Fibroblast of upper back skin (primary cell): ENCODE data around the gene TGFB2.

Source experiments
- DNase-seq: peaks from one replicate; pipeline ENCODE4 v3.0.0-alpha.2; 2013

TGFB2 gene

DNA sequence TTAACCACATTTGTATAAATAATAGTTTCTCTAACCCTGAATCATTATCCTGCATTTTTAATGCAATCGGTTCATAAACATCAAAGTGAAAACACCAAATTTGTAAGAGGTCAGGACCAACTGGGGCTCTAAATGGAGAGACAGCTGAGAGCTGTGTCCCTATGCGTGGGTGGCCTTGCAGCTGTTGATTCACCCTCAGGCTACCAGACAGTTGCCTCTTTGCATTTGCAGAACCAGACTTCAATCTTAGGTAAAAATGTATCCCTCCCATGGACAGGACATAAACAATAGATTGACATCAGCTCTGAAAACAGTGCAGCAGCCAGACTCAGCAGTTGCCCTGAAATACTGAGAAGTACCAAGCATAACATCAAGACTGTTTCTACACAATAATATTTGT lies 8.8 kb upstream of the TGFB2 start:
- DNase-seq: no peak

- DNase-seq: peak; percentile 44
Observed at GRCh38 chr1:218339267-218339831, 5.8 kb upstream of the TGFB2 start.

DNA sequence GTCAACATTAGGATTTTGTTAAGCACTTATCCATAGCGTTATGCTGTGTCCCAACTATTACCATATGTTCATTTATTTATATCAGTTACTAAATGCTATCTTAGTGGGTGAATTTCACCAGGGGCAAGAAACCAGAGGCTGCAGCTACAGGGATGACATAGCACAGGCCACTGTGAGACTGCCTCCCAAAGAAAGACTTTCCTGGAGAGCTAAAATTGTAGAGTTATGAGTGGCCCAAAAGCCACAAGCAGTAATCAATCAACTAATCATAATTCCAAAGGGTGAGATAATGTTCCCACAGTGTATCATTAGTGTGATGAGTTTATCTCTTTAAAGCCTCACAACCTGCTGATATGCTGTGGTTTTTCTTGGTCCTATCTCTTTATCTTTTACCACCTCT lies 3.8 kb upstream of the TGFB2 start:
- no peak for DNase-seq

DNA sequence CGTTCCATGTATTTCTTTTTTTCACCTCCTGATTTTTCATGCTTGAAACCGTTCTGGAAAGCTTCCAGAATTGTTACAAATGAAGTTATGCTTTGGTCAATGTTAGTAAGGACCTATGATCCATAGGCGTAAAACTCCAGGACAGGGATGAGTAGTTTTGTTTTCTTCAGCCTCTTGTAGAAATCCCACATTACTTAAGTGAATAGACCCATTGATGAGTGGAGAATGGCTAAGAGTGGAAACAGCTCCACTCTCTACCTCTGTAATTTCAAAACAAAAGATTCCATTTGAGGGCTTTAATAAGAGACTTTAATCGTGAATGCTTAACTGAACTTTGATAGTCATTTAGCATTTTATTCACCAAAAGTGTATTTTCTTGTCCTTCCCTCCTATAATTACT lies 3.0 kb upstream of the TGFB2 start:
- no peak for DNase-seq

DNA sequence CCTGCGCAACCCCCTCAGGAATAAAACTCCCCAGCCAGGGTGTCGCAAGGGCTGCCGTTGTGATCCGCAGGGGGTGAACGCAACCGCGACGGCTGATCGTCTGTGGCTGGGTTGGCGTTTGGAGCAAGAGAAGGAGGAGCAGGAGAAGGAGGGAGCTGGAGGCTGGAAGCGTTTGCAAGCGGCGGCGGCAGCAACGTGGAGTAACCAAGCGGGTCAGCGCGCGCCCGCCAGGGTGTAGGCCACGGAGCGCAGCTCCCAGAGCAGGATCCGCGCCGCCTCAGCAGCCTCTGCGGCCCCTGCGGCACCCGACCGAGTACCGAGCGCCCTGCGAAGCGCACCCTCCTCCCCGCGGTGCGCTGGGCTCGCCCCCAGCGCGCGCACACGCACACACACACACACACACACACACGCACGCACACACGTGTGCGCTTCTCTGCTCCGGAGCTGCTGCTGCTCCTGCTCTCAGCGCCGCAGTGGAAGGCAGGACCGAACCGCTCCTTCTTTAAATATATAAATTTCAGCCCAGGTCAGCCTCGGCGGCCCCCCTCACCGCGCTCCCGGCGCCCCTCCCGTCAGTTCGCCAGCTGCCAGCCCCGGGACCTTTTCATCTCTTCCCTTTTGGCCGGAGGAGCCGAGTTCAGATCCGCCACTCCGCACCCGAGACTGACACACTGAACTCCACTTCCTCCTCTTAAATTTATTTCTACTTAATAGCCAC lies 696 bp downstream of the TGFB2 start:
- DNase-seq: peak; percentile 72

DNA sequence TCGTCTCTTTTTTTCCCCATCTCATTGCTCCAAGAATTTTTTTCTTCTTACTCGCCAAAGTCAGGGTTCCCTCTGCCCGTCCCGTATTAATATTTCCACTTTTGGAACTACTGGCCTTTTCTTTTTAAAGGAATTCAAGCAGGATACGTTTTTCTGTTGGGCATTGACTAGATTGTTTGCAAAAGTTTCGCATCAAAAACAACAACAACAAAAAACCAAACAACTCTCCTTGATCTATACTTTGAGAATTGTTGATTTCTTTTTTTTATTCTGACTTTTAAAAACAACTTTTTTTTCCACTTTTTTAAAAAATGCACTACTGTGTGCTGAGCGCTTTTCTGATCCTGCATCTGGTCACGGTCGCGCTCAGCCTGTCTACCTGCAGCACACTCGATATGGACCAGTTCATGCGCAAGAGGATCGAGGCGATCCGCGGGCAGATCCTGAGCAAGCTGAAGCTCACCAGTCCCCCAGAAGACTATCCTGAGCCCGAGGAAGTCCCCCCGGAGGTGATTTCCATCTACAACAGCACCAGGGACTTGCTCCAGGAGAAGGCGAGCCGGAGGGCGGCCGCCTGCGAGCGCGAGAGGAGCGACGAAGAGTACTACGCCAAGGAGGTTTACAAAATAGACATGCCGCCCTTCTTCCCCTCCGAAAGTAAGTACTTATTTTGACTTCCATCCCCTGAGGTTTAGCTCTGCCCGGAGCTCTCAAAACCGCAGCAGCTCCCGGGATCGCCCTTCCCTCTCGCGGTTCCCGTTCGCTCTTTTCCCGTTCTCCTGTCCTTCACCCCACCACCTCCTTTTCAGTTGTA lies 1.5 kb downstream of the TGFB2 start:
- no peak for DNase-seq

- DNase-seq: no peak
Observed at GRCh38 chr1:218347336-218347722, 2.2 kb downstream of the TGFB2 start.

GRCh38 chr1:218347723-218348627 lies 2.8 kb downstream of the TGFB2 start:
- DNase-seq: no peak

DNA sequence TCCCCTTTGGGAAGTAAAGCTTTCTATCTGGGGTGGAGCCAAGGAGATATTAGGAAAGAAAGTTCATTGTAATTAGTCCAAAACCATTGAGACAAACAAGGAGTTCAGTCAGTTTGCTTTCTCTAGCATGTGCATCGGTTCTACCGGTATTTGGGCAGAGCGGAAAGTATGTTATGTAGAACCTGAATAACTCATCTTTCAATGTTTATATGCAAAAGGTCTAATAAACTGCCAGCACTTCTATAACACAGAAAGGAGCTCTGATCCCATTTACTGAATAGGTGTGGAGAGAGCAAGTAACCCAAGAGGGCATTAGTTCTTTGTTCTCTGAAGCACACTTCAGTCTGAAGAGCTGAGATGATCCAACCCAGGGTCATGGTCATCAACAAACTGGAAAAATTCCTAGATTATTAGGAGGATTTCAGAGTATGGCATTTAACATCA lies 3.5 kb downstream of the TGFB2 start:
- DNase-seq: no peak

- no peak for DNase-seq
Observed at GRCh38 chr1:218349348-218350034, 4.4 kb downstream of the TGFB2 start.

GRCh38 chr1:218350035-218350525 lies 4.9 kb downstream of the TGFB2 start:
- no peak for DNase-seq

GRCh38 chr1:218350801-218351266 lies 5.7 kb downstream of the TGFB2 start:
- peak; percentile 95 for DNase-seq

- peak; percentile 83 for DNase-seq
Observed at GRCh38 chr1:218351391-218352074, 6.4 kb downstream of the TGFB2 start.

- DNase-seq: no peak
Observed at GRCh38 chr1:218352075-218352438, 6.9 kb downstream of the TGFB2 start.

DNA sequence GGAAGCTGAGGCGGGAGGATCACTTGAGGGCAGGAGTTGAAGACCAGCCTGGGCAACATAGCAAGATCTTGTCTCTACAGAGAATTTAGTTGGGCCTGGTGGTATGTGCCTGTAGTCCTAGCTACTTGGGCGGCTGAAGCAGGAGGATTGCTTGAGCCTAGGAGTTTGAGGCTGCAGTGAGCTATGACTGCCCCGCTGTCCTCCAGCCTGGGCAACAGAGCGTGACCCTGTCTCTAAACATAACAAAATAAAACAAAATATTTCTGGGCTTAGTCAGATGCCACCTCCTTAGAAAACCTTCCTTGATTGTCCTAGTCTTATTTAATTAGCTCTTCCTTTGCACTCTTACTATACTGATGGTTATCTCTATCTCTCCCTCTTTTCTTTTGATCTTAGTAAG lies 8.5 kb downstream of the TGFB2 start:
- no peak for DNase-seq

DNA sequence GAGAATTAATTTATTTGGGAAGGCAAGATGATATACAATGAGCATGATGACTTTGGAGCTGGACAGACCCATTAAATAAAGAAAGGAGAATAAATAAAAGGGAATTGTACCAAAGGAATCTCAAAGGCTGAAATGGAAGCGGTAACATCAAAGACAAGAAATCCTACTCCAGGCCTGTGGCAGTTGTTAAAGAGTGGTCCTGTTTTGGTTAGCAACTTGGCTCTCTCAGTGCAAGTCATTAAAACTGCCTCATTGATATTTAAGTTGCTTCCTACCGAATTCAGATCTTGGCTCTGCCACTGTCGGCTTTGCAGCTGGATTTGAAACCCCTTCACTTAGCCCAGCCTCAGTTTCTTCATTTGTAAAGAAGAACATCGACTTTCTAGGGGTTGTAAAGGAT lies 10.1 kb downstream of the TGFB2 start:
- DNase-seq: no peak

- no peak for DNase-seq
Observed at GRCh38 chr1:218357211-218357892, 12.2 kb downstream of the TGFB2 start.

- DNase-seq: no peak
Observed at GRCh38 chr1:218357893-218358232, 12.7 kb downstream of the TGFB2 start.

DNA sequence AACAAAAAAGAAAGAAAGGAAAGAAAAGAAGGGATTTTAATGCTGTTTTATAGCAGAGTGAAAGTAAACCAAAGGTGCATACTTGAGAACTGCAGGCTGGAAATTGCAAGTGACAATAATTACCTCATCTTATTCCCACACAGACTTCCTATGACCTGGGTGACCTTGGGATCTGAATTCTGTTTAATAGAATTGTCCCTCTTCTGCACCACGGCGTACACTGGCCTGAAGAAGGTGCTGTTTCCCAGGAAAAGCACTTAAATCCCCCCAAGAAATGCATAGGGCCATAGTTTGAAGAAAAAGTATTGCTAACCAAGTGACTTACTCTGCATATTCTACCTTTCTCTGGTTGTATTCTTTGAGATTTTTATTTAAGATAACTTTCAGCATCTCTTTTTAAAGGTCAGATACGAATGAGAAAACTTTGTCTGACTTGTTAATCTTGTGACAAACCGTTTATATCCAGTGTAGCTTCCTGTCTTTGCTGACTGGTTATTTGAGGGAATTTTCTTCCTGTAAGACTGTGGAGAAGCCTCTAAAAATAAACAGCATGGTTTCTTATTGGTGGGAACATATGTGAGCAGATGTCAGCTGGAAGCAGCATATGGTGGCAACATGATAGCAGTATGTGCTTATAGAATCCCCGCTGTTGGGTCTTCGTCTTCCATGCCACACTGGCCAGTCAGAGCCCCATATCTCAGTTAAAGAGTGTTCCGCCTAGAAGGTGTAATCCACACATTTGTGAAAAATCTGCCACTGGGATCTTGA lies 16.3 kb downstream of the TGFB2 start:
- peak; percentile 71 for DNase-seq

DNA sequence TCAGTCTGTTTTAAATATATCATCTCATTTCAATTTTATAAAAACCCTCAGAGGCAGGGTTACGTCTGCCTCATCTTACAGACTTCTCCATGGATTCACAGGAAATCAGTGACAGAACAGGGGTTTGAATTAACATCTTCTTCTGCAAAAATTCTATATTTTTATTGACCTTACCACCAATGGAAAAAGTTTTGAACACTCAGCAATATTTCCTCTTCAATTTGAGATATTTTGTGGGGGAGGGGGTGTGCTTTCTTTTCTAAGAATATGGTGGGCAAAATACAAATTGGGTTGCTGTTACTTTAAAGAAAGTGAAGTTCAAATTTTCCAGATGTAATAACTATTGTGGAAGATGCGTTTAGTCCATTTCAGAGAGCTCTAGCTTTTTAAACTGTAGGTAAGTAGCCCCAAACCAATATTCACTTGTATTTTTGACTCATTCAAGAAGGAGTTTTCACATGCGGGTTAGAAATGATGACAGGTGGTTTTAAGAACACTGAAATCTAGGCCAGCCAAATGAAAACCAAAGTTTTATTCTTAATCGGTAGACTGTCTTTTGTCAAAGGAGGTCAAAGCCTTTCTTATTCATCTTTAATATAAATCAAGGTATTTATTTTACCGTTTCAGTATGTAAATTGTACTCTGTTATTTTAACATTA lies 17.4 kb downstream of the TGFB2 start:
- DNase-seq: no peak
